BJ (cell line): ENCODE results near the gene SIVA1. TPM values are rescaled to one million over a fixed set of nuclear protein-coding genes. Genes with fewer than 3 reads are reported as not detected.
A peak's percentile ranks its signal among the peaks of the same experiment; 100 is the strongest.

Experiments used
- CTCF ChIA-PET: fragments of 350-600 bp; formaldehyde crosslinking; extraction: SDS; loops from one replicate; lab custom pipeline; 2021; ENCODE audit warnings: antibody characterized with exemption, inconsistent platforms; lab: Yijun Ruan, JAX
- POLR2A ChIA-PET: fragments of 300-600 bp; sonication (Branson Sonifier 250); formaldehyde crosslinking; extraction: SDS; loops from one replicate; lab custom pipeline; 2021; ENCODE audit warnings: antibody characterized with exemption; lab: Charles Lee
- DNase-seq: peaks from one replicate; pipeline ENCODE4 v3.0.0-alpha.2; 2011; ENCODE audit warnings: low read depth
- H3K27me3 ChIP-seq: 2 replicates; pipeline ENCODE4 v1.6.0; 2011; ENCODE audit warnings: low read length; ENCODE audit not compliant: control insufficient read depth, insufficient read depth
- H3K36me3 ChIP-seq: 2 replicates; pipeline ENCODE4 v1.5.1; 2011; ENCODE audit warnings: low read length; ENCODE audit not compliant: control insufficient read depth, insufficient read depth
- H3K4me3 ChIP-seq: 2 replicates; pipeline ENCODE4 v1.5.1; 2011; ENCODE audit warnings: low read depth, mild to moderate bottlenecking, control low read depth, low read length
- CTCF ChIP-seq: IDR thresholded peaks from 2 replicates; pipeline ENCODE4 v1.5.1; 2011; ENCODE audit warnings: low read depth, mild to moderate bottlenecking, control low read depth, inconsistent platforms, low read length, moderate library complexity; ENCODE audit not compliant: insufficient read depth
- polyA plus RNA-seq: library from polyadenylated mRNA; depleted of rRNA; stranded (reverse); fragments of >200 nt; gene quantifications from 2 replicates; pipeline ENCODE4 v1.2.3, GENCODE V29; 2011

SIVA1 gene
- polyA plus RNA-seq, 1 experiment: 116 TPM

GRCh38 chr14:104792945-104793702 is 40.2 kb downstream of the SIVA1 start:
- ChIA-PET CTCF (interaction anchor here (1.3 to 1.8 kb wide), 3 partner anchors 24 to 28 kb away, joined by 4 to 7 read pairs (median 5); no protein-coding TSS in a partner anchor), POLR2A (no interaction called here)
- Histone ChIP-seq H3K4me3 (no peak overlapping the region), H3K36me3 (peaks cover 28% of the 10 kb centered on the region), H3K27me3 (no peaks in the 10 kb centered on the region)
- no peak for DNase-seq
- TF ChIP-seq CTCF: no peak

GRCh38 chr14:104793703-104793959 is 40.7 kb downstream of the SIVA1 start:
- CTCF ChIA-PET: interaction anchor here (1.4 to 1.8 kb wide), 2 partner anchors 25 to 27 kb away, joined by 5 to 10 read pairs; no protein-coding TSS in a partner anchor
- Histone ChIP-seq H3K27me3 (no peaks in the 10 kb centered on the region), H3K4me3 (peak overlapping the region; percentile 78), H3K36me3 (peaks cover 24% of the 10 kb centered on the region)
- POLR2A ChIA-PET: no interaction called here
- no peak for TF ChIP-seq CTCF
- no peak for DNase-seq

GRCh38 chr14:104794099-104794498 is 41.2 kb downstream of the SIVA1 start:
- DNase-seq: no peak
- Histone ChIP-seq H3K27me3 (no peaks in the 10 kb centered on the region), H3K4me3 (peak overlapping the region; percentile 78), H3K36me3 (peaks cover 20% of the 10 kb centered on the region)
- CTCF ChIA-PET: interaction anchor here (0.8 to 1.8 kb wide), 6 partner anchors 12 to 69 kb away, joined by 3 to 10 read pairs (median 4); no protein-coding TSS in a partner anchor
- TF ChIP-seq CTCF: no peak
- POLR2A ChIA-PET: no interaction called here

GRCh38 chr14:104794631-104794992 is 41.7 kb downstream of the SIVA1 start:
- peak overlapping the region; percentile 78 for H3K4me3 ChIP-seq
- TF ChIP-seq CTCF: peak; percentile 21
- POLR2A ChIA-PET: no interaction called here
- CTCF ChIA-PET: interaction anchor here (0.8 to 1.8 kb wide), 6 partner anchors 13 to 69 kb away, joined by 3 to 10 read pairs (median 4); no protein-coding TSS in a partner anchor
- H3K27me3 ChIP-seq: no peaks in the 10 kb centered on the region
- peaks cover 19% of the 10 kb centered on the region for H3K36me3 ChIP-seq
- no peak for DNase-seq

- ChIA-PET CTCF (interaction anchor here (0.8 to 1.8 kb wide), 6 partner anchors 13 to 70 kb away, joined by 3 to 10 read pairs (median 4); no protein-coding TSS in a partner anchor), POLR2A (no interaction called here)
- Histone ChIP-seq H3K27me3 (no peaks in the 10 kb centered on the region), H3K4me3 (peak within 1 kb of the TSS; percentile 78), H3K36me3 (peaks cover 17% of the 10 kb centered on the region)
- no peak for DNase-seq
- TF ChIP-seq CTCF: no peak
Observed at GRCh38 chr14:104794993-104795780, 42.2 kb downstream of the SIVA1 start, which contains the start of gene AKT1. Gene AKT1 (minus strand): TSS chr14:104795748. CDS start chr14:104792643, 3,105 bp downstream.
